Calu3 (cell line): ENCODE measurements around the gene TENT4A. TPM values are rescaled to one million over a fixed set of nuclear protein-coding genes. Genes with fewer than 3 reads are reported as not detected.

ENCODE experiments used
- BruUV-seq: library from RNA; stranded (reverse); fragments of 400-500 nt; replicated peaks from 2 replicates; lab custom pipeline; 2021; lab: Mats Ljungman, UMichigan
- CTCF ChIA-PET: fragments of 300-600 bp; sonication (Branson Sonifier 250); formaldehyde crosslinking; loops from one replicate; lab custom pipeline; 2022; ENCODE audit warnings: antibody characterized with exemption; lab: Charles Lee
- DNase-seq: peaks from one replicate; pipeline ENCODE4 v3.0.0; 2022
- H3K27ac Mint-ChIP-seq: one replicate; pipeline ENCODE4 v1.8.0; 2022; ENCODE audit warnings: mixed read lengths; ENCODE audit not compliant: unreplicated experiment
- H3K27me3 Mint-ChIP-seq: one replicate; pipeline ENCODE4 v1.8.0; 2022; ENCODE audit warnings: mixed read lengths; ENCODE audit not compliant: unreplicated experiment
- H3K36me3 Mint-ChIP-seq: one replicate; pipeline ENCODE4 v1.8.0; 2022; ENCODE audit warnings: mild to moderate bottlenecking, moderate library complexity, mixed read lengths; ENCODE audit not compliant: insufficient read depth, unreplicated experiment
- H3K4me1 Mint-ChIP-seq: one replicate; pipeline ENCODE4 v1.8.0; 2022; ENCODE audit warnings: mild to moderate bottlenecking, low read depth, mixed read lengths; ENCODE audit not compliant: unreplicated experiment
- H3K4me3 Mint-ChIP-seq: one replicate; pipeline ENCODE4 v1.8.0; 2022; ENCODE audit warnings: mild to moderate bottlenecking, low read depth, moderate library complexity, mixed read lengths; ENCODE audit not compliant: unreplicated experiment
- H3K9me3 Mint-ChIP-seq: one replicate; pipeline ENCODE4 v1.8.0; 2022; ENCODE audit warnings: low read depth, mixed read lengths; ENCODE audit not compliant: unreplicated experiment
- intact Hi-C: fragments of 100-400 bp; cut with micrococcal nuclease; formaldehyde crosslinking; loops from one replicate; pipeline ENCODE4 v1.10.0; 2022; ENCODE audit not compliant: unreplicated experiment
- total RNA-seq: library from RNA; stranded (reverse); gene quantifications from 2 replicates; pipeline ENCODE4 v1.2.3, GENCODE V29; 2022
- TF ChIP-seq, protein P1 (sequence below): fragments of 200-600 bp; IDR thresholded peaks from one replicate; pipeline ENCODE4 v1.8.0; 2022; ENCODE audit warnings: antibody characterized with exemption; ENCODE audit not compliant: unreplicated experiment

The TENT4A gene
- total RNA-seq, 1 experiment from 2014 or later, result 39.9 TPM

DNA sequence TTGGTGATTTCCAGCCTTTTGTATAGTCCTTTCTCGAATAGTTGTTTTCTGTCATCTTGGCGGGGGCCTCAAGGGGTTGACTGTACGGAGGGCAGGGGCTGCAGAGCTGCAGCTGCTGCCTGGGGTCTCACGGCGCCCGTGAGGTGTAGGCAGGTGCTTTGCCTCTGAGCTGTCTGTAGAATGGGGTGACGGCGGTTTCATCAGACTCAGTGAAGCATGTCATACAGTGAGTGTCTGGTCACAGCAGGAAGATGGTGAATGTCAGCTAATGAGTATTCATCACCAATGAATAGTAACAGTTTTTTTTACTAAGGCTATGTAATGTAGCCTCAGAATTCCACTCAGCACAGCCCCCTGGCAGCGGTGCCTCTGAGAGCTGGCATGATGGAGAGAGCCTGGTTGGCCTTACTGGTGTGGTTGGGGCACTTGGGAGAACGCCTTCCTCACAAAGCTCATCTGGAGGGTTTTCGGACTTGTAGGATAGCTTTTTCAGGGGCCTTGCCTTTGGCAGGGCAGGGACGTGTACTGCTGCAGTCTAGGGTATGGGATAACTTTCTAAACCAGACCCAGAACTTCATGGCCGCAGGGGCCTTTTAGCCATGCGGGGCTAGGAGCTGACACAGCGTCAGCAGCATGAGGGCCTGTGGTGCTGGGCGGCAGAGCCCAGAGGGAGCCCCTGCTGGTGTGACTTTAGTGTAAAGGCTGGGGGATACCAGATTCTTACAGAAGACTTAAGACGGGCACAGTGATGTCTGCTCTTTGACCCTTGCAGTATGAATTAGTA, 15.0 kb downstream of the TENT4A start:
- no peak overlapping the region for H3K27ac Mint-ChIP-seq
- no TSS peak for BruUV-seq
- peaks cover 8% of the 10 kb centered on the region for H3K36me3 Mint-ChIP-seq
- no peak for DNase-seq
- H3K4me1 Mint-ChIP-seq, result peaks cover 51% of the 10 kb centered on the region
- no peaks in the 10 kb centered on the region for H3K27me3 Mint-ChIP-seq
- TF ChIP-seq, protein P1, sequence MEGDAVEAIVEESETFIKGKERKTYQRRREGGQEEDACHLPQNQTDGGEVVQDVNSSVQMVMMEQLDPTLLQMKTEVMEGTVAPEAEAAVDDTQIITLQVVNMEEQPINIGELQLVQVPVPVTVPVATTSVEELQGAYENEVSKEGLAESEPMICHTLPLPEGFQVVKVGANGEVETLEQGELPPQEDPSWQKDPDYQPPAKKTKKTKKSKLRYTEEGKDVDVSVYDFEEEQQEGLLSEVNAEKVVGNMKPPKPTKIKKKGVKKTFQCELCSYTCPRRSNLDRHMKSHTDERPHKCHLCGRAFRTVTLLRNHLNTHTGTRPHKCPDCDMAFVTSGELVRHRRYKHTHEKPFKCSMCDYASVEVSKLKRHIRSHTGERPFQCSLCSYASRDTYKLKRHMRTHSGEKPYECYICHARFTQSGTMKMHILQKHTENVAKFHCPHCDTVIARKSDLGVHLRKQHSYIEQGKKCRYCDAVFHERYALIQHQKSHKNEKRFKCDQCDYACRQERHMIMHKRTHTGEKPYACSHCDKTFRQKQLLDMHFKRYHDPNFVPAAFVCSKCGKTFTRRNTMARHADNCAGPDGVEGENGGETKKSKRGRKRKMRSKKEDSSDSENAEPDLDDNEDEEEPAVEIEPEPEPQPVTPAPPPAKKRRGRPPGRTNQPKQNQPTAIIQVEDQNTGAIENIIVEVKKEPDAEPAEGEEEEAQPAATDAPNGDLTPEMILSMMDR, result no peak
- H3K9me3 Mint-ChIP-seq, result no peaks in the 10 kb centered on the region
- intact Hi-C loops, result no loop called here
- no peak overlapping the region for H3K4me3 Mint-ChIP-seq
- CTCF ChIA-PET, result no interaction called here

GRCh38 chr5:6728795-6729183, 15.6 kb downstream of the TENT4A start:
- CTCF ChIA-PET, result no interaction called here
- Mint-ChIP-seq H3K27ac (no peak overlapping the region), H3K36me3 (peaks cover 6% of the 10 kb centered on the region), H3K9me3 (no peaks in the 10 kb centered on the region), H3K4me1 (peaks cover 57% of the 10 kb centered on the region), H3K27me3 (no peaks in the 10 kb centered on the region), H3K4me3 (no peak overlapping the region)
- intact Hi-C loops, result no loop called here
- TF ChIP-seq, protein P1, result no peak
- BruUV-seq, result no TSS peak
- DNase-seq, result no peak

DNA sequence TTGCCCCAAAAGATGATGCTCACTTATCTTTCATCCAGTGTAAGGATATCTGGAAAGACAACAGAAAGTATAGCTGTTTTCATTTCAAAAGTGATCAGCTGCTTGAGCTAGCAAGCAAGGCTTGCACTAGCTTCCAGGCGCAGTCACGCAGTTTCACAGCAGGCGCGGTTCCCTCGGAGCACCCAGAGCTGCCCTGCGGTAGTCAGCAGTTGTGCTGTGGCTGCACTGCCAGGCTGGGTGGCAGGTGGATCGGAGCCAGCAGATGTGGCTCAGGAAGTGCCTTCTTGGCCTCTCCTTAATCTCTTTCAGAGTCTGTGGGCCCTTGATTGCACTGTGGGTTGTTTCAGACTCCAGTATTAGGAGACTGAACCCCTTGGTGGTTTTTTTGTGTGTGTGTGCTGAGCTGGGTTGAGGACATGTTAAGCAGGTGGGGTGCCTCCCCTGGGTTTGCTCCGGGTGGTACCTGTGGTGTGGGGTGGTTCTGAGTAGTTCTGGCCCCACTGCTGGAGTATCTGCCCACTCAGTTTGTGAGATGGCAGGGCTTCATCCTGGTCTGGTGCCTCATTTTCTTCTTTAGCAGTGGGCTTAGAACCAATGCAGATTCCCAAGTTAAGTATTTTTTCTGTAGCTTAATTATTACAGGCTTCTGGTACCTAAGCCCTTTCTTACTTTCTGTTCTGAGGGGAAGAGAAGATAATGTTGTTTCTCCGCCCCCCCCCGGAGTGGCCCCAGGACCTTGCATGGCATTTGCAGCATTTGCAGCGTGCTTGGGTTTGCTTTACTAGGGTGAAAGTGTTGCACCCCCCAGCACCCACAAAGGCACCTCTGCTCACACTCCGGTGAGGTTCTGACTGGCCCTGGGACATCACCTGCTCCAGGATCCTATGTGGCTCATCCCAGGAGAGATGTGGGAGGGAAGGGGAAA, 16.4 kb downstream of the TENT4A start:
- TF ChIP-seq, protein P1, result no peak
- Mint-ChIP-seq H3K36me3 (no peaks in the 10 kb centered on the region), H3K4me3 (no peak overlapping the region), H3K27me3 (no peaks in the 10 kb centered on the region), H3K4me1 (peaks cover 57% of the 10 kb centered on the region), H3K27ac (no peak overlapping the region), H3K9me3 (no peaks in the 10 kb centered on the region)
- intact Hi-C loops, result no loop called here
- CTCF ChIA-PET, result no interaction called here
- DNase-seq, result no peak
- no TSS peak for BruUV-seq

GRCh38 chr5:6730407-6730806, 17.2 kb downstream of the TENT4A start:
- H3K4me1 Mint-ChIP-seq, result peaks cover 65% of the 10 kb centered on the region
- H3K27me3 Mint-ChIP-seq, result no peaks in the 10 kb centered on the region
- CTCF ChIA-PET, result no interaction called here
- H3K27ac Mint-ChIP-seq, result no peak overlapping the region
- no peak overlapping the region for H3K4me3 Mint-ChIP-seq
- BruUV-seq, result no TSS peak
- no peaks in the 10 kb centered on the region for H3K9me3 Mint-ChIP-seq
- TF ChIP-seq, protein P1, result no peak
- no peaks in the 10 kb centered on the region for H3K36me3 Mint-ChIP-seq
- peak; percentile 13 for DNase-seq
- intact Hi-C loops, result no loop called here
